Peyer's patch (tissue), 4 donors: ENCODE results near the gene ABLIM1.

Experiments
- POLR2A ChIP-seq, 2 donors: fragments of 450-650 bp; IDR thresholded peaks; one replicate each; pipeline ENCODE4 v1.5.1; 2017; ENCODE audit warnings: antibody characterized with exemption in 2 of 2, mild to moderate bottlenecking in 2 of 2, moderate library complexity in 2 of 2
- TF ChIP-seq, protein P1 (sequence below), 6 experiments: fragments of 450-650 bp in 4 of 6; fragments of 200-600 bp in 2 of 6; sonication (generic) in 1 of 6; IDR thresholded peaks; one replicate each; pipeline ENCODE4 v1.5.1; 2017 to 2019; ENCODE audit warnings: antibody characterized with exemption in 6 of 6, mild to moderate bottlenecking in 3 of 6, moderate library complexity in 1 of 6

DNA sequence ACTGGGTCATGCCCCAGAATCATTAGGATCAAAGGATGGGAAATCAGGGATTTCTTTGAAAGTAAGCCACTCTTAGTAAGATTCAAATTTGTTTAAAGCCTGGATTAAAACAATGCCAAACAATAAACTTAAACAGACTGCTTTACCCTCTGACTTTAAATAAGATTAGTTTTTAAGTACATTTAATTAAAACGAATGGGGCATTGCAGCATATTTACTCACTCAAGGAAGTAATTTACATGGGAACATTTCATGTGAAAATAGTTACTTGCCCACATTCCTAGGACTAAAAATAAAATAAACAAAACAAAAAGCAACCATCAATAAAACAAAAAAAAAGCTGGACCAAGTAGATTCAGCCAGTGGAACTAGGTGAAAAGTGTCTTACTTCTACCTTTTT lies 7.8 kb downstream of the ABLIM1 start:
- TF ChIP-seq, protein P1, sequence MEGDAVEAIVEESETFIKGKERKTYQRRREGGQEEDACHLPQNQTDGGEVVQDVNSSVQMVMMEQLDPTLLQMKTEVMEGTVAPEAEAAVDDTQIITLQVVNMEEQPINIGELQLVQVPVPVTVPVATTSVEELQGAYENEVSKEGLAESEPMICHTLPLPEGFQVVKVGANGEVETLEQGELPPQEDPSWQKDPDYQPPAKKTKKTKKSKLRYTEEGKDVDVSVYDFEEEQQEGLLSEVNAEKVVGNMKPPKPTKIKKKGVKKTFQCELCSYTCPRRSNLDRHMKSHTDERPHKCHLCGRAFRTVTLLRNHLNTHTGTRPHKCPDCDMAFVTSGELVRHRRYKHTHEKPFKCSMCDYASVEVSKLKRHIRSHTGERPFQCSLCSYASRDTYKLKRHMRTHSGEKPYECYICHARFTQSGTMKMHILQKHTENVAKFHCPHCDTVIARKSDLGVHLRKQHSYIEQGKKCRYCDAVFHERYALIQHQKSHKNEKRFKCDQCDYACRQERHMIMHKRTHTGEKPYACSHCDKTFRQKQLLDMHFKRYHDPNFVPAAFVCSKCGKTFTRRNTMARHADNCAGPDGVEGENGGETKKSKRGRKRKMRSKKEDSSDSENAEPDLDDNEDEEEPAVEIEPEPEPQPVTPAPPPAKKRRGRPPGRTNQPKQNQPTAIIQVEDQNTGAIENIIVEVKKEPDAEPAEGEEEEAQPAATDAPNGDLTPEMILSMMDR (IDR thresholded peaks at IDR 0.05): no peak
- no peak for TF ChIP-seq POLR2A (IDR thresholded peaks at IDR 0.05)
